HepG2 (cell line): ENCODE results near the gene TMTC4. TPM values are rescaled to one million over a fixed set of nuclear protein-coding genes. Genes with fewer than 3 reads are reported as not detected.
A peak's percentile ranks its signal among the peaks of the same experiment; 100 is the strongest.

Experiments used
- BCL6 ChIP-seq: IDR thresholded peaks from 2 replicates; pipeline ENCODE4 v1.6.1; 2016; ENCODE audit warnings: missing genetic modification reagents, missing compliant biosample characterization
- FOXJ3 ChIP-seq: sonication (generic); formaldehyde crosslinking; IDR thresholded peaks from 2 replicates; pipeline ENCODE4 v1.4.0; 2020; ENCODE audit warnings: missing genetic modification reagents, mild to moderate bottlenecking, borderline replicate concordance
- HDAC1 ChIP-seq: sonication (generic); formaldehyde crosslinking; IDR thresholded peaks from 2 replicates; pipeline ENCODE4 v1.5.1; 2020; ENCODE audit warnings: mild to moderate bottlenecking, missing genetic modification reagents
- JDP2 ChIP-seq: sonication (generic); formaldehyde crosslinking; IDR thresholded peaks from 2 replicates; pipeline ENCODE4 v1.8.1; 2022; ENCODE audit warnings: missing genetic modification reagents, borderline replicate concordance
- MAFG ChIP-seq: sonication (generic); formaldehyde crosslinking; IDR thresholded peaks from 2 replicates; pipeline ENCODE4 v1.5.1; 2020; ENCODE audit warnings: mild to moderate bottlenecking, missing genetic modification reagents
- NFYC ChIP-seq: IDR thresholded peaks from 2 replicates; pipeline ENCODE4 v1.6.1; 2016; ENCODE audit warnings: missing genetic modification reagents, missing compliant biosample characterization
- PATZ1 ChIP-seq: sonication (generic); formaldehyde crosslinking; IDR thresholded peaks from 2 replicates; pipeline ENCODE4 v1.4.0; 2020; ENCODE audit warnings: missing genetic modification reagents
- RBM39 ChIP-seq: fragments of 200-400 bp; formaldehyde crosslinking; IDR thresholded peaks from one replicate; pipeline ENCODE4 v1.6.1; 2018; ENCODE audit warnings: antibody characterized with exemption, mild to moderate bottlenecking, low read depth, low read length; ENCODE audit not compliant: poor library complexity, severe bottlenecking
- ZNF180 ChIP-seq: sonication (generic); formaldehyde crosslinking; IDR thresholded peaks from 2 replicates; pipeline ENCODE4 v1.4.0; 2020; ENCODE audit warnings: low read depth, missing genetic modification reagents, borderline replicate concordance
- ZNF510 ChIP-seq: sonication (generic); formaldehyde crosslinking; IDR thresholded peaks from 2 replicates; pipeline ENCODE4 v1.4.0; 2020; ENCODE audit warnings: low read depth, mild to moderate bottlenecking, missing genetic modification reagents
- ZNF569 ChIP-seq: sonication (generic); formaldehyde crosslinking; IDR thresholded peaks from 2 replicates; pipeline ENCODE4 v1.5.0; 2020; ENCODE audit warnings: mild to moderate bottlenecking, missing genetic modification reagents, moderate library complexity, borderline replicate concordance
- ZNF609 ChIP-seq: sonication (generic); formaldehyde crosslinking; IDR thresholded peaks from 2 replicates; pipeline ENCODE4 v1.4.0; 2020; ENCODE audit warnings: mild to moderate bottlenecking, missing genetic modification reagents, borderline replicate concordance
- polyA plus RNA-seq, 8 experiments: library from polyadenylated mRNA; depleted of rRNA in 3 of 8; stranded (reverse) in 7 of 8; unstranded in 1 of 8; fragments of >200 nt; fragmentation: Illumina TruSeq in 4 of 8; extraction: Trizol in 4 of 8; gene quantifications; 2 replicates each; pipeline versions ENCODE4 v1.2.1 to v1.2.3, GENCODE V29; 2011 to 2016; ENCODE audit warnings: low read depth in 4 of 8, missing spikeins in 1 of 8, mixed read lengths in 1 of 8; ENCODE audit not compliant: insufficient read depth in 1 of 8
- total RNA-seq, 5 experiments: library from RNA; depleted of rRNA; stranded (reverse); fragments of >200 nt; fragmentation: Illumina TruSeq; extraction: Trizol; gene quantifications; 2 replicates each; pipeline ENCODE4 v1.2.3, GENCODE V29; 2016; ENCODE audit warnings: low read depth in 1 of 5
- TF ChIP-seq, protein P1 (sequence below): IDR thresholded peaks from 2 replicates; pipeline ENCODE4 v1.6.1; 2016; ENCODE audit warnings: mild to moderate bottlenecking
- TF ChIP-seq, protein P2 (sequence below): sonication (generic); formaldehyde crosslinking; IDR thresholded peaks from 2 replicates; pipeline ENCODE4 v1.5.0; 2020; ENCODE audit warnings: mild to moderate bottlenecking, missing genetic modification reagents
- TF ChIP-seq, protein P3 (sequence below): sonication (generic); formaldehyde crosslinking; conservative IDR thresholded peaks from 2 replicates; pipeline ENCODE4 v1.8.0; 2022; ENCODE audit warnings: low read depth, missing genetic modification reagents

Gene TMTC4
- total and polyA plus RNA-seq, 2 of the 13 experiments (the other 11 are each of a cell fraction or from before 2014, with no cell fraction given): 16.0 to 22.6 TPM

DNA sequence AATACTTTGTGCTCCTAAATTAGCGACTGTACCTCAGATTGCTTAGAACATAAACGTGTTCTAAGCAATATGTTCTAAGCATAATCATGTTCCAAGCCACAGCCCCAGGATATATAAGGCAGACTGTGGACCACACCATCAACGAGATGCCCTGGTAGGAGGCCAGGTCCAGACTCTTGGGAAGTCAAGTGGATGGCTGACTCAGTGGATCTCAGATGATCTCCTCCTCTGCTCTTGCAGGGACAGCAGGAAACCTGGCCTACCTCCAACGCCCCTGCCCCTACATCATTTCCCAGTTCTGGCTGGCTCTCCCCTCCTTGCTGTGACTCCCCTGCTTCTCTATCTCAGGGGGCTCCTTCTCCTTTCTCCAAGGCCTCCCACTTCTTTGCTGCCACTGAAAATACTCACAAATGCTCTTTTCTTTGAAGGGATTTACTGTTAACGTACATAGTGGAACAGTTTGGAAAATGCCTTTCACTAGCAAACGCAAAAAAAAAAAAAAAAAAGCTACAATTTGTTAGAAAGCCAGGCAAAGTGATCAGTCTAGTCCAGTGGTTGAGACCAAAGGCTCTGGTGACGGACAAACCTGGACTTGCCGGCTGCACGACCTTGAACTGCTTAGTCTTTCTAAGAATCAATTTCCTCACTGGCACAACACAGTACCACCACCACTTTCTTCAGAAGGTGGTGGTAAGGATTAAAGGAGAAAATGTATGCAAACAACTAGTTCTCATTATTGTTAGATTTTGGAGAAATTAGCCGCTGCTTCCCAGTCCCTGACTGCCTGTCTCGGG lies 3.0 kb downstream of the TMTC4 start (continued):
- TF ChIP-seq ZNF609 (CRISPR knock-in tag) (no peak), NFYC (no peak), ZNF180 (CRISPR knock-in tag) (no peak), ZNF569 (CRISPR knock-in tag) (no peak), MAFG (CRISPR knock-in tag) (no peak), ZNF510 (CRISPR knock-in tag) (no peak), BCL6 (CRISPR knock-in tag) (peak; percentile 99), HDAC1 (no peak), PATZ1 (CRISPR knock-in tag) (no peak), JDP2 (CRISPR knock-in tag) (no peak), RBM39 (no peak), FOXJ3 (CRISPR knock-in tag) (0 out of 2 replicates have a peak, but pooled peaks have one; percentile 33)
- TF ChIP-seq, protein P1, sequence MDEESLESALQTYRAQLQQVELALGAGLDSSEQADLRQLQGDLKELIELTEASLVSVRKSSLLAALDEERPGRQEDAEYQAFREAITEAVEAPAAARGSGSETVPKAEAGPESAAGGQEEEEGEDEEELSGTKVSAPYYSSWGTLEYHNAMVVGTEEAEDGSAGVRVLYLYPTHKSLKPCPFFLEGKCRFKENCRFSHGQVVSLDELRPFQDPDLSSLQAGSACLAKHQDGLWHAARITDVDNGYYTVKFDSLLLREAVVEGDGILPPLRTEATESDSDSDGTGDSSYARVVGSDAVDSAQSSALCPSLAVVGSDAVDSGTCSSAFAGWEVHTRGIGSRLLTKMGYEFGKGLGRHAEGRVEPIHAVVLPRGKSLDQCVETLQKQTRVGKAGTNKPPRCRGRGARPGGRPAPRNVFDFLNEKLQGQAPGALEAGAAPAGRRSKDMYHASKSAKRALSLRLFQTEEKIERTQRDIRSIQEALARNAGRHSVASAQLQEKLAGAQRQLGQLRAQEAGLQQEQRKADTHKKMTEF: no peak
- TF ChIP-seq, protein P2, sequence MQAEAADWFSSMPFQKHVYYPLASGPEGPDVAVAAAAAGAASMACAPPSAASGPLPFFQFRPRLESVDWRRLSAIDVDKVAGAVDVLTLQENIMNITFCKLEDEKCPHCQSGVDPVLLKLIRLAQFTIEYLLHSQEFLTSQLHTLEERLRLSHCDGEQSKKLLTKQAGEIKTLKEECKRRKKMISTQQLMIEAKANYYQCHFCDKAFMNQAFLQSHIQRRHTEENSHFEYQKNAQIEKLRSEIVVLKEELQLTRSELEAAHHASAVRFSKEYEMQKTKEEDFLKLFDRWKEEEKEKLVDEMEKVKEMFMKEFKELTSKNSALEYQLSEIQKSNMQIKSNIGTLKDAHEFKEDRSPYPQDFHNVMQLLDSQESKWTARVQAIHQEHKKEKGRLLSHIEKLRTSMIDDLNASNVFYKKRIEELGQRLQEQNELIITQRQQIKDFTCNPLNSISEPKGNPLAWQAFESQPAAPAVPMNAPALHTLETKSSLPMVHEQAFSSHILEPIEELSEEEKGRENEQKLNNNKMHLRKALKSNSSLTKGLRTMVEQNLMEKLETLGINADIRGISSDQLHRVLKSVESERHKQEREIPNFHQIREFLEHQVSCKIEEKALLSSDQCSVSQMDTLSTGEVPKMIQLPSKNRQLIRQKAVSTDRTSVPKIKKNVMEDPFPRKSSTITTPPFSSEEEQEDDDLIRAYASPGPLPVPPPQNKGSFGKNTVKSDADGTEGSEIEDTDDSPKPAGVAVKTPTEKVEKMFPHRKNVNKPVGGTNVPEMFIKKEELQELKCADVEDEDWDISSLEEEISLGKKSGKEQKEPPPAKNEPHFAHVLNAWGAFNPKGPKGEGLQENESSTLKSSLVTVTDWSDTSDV (CRISPR knock-in tag): no peak
- TF ChIP-seq, protein P3, sequence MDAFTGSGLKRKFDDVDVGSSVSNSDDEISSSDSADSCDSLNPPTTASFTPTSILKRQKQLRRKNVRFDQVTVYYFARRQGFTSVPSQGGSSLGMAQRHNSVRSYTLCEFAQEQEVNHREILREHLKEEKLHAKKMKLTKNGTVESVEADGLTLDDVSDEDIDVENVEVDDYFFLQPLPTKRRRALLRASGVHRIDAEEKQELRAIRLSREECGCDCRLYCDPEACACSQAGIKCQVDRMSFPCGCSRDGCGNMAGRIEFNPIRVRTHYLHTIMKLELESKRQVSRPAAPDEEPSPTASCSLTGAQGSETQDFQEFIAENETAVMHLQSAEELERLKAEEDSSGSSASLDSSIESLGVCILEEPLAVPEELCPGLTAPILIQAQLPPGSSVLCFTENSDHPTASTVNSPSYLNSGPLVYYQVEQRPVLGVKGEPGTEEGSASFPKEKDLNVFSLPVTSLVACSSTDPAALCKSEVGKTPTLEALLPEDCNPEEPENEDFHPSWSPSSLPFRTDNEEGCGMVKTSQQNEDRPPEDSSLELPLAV (CRISPR knock-in tag): no peak
